IMR-90 (cell line): Measurements from ENCODE around the gene F2RL3. TPM values are rescaled to one million over a fixed set of nuclear protein-coding genes. Genes with fewer than 3 reads are reported as not detected.

Source experiments
- ATAC-seq: fragments of 200-7000 bp; cut with Tn5 transposase; 2 replicates; pipeline ENCODE4 v1.9.1; 2020; ENCODE audit warnings: low read depth, mild to moderate bottlenecking, moderate library complexity
- BruUV-seq: library from RNA; stranded (reverse); fragments of 400-500 nt; replicated peaks from 2 replicates; lab custom pipeline; 2021; lab: Mats Ljungman, UMichigan
- CTCF ChIA-PET: fragments of 300-600 bp; formaldehyde crosslinking; extraction: SDS; loops from one replicate; lab custom pipeline; 2021; ENCODE audit warnings: antibody characterized with exemption; lab: Yijun Ruan, JAX
- POLR2A ChIA-PET: fragments of 300-600 bp; sonication (Branson Sonifier 250); formaldehyde crosslinking; loops from one replicate; lab custom pipeline; 2022; ENCODE audit warnings: antibody characterized with exemption; ENCODE audit not compliant: unreplicated experiment; lab: Charles Lee
- DNase-seq: peaks from one replicate; pipeline ENCODE4 v3.0.0; 2013
- H2AFZ ChIP-seq: replicated peaks from 2 replicates; pipeline ENCODE3; 2013; ENCODE audit warnings: low read length, mild to moderate bottlenecking; ENCODE audit not compliant: poor library complexity
- H2AK5ac ChIP-seq: 2 replicates; pipeline ENCODE4 v1.6.1; 2013; ENCODE audit warnings: low read depth, low read length, inconsistent platforms
- H2AK9ac ChIP-seq: replicated peaks from 2 replicates; pipeline ENCODE3; 2013; ENCODE audit warnings: mild to moderate bottlenecking, low read depth, low read length, moderate library complexity; ENCODE audit not compliant: poor library complexity
- H2BK120ac ChIP-seq: 2 replicates; pipeline ENCODE4 v1.6.1; 2013; ENCODE audit warnings: low read depth, low read length, inconsistent platforms
- H2BK15ac ChIP-seq: 3 replicates; pipeline ENCODE4 v1.6.1; 2013; ENCODE audit warnings: low read depth, low read length, inconsistent platforms
- H2BK20ac ChIP-seq: 2 replicates; pipeline ENCODE4 v1.6.1; 2013; ENCODE audit warnings: low read depth, mild to moderate bottlenecking, inconsistent platforms, low read length, moderate library complexity
- H2BK5ac ChIP-seq: 2 replicates; pipeline ENCODE4 v1.6.1; 2013; ENCODE audit warnings: mild to moderate bottlenecking, low read depth, low read length, inconsistent platforms; ENCODE audit not compliant: poor library complexity, severe bottlenecking
- H3K14ac ChIP-seq: replicated peaks from 2 replicates; pipeline ENCODE4 v1.6.1; 2013; ENCODE audit warnings: low read depth, low read length, inconsistent platforms
- H3K18ac ChIP-seq: 2 replicates; pipeline ENCODE4 v1.6.1; 2013; ENCODE audit warnings: low read depth, low read length, control low read depth
- H3K23ac ChIP-seq: 2 replicates; pipeline ENCODE4 v1.6.1; 2013; ENCODE audit warnings: low read depth, low read length, inconsistent platforms
- H3K27ac ChIP-seq: 2 replicates; pipeline ENCODE4 v1.5.1; 2013; ENCODE audit warnings: mild to moderate bottlenecking, control low read depth, low read length; ENCODE audit not compliant: insufficient read depth
- H3K27me3 ChIP-seq: 2 replicates; pipeline ENCODE4 v1.6.1; 2013; ENCODE audit warnings: low read length; ENCODE audit not compliant: control insufficient read depth, insufficient read depth
- H3K36me3 ChIP-seq: 2 replicates; pipeline ENCODE4 v1.6.1; 2013; ENCODE audit warnings: low read length, mixed read lengths; ENCODE audit not compliant: control insufficient read depth, insufficient read depth
- H3K4ac ChIP-seq: 2 replicates; pipeline ENCODE4 v1.6.1; 2013; ENCODE audit warnings: low read depth, low read length, inconsistent platforms
- H3K4me1 ChIP-seq: 2 replicates; pipeline ENCODE4 v1.6.1; 2013; ENCODE audit warnings: low read length, mixed read lengths; ENCODE audit not compliant: control insufficient read depth, insufficient read depth
- H3K4me2 ChIP-seq: 2 replicates; pipeline ENCODE4 v1.6.1; 2013; ENCODE audit warnings: low read depth, mild to moderate bottlenecking, control low read depth, low read length, moderate library complexity
- H3K4me3 ChIP-seq: 2 replicates; pipeline ENCODE4 v1.5.1; 2013; ENCODE audit warnings: low read depth, mild to moderate bottlenecking, control low read depth, low read length, moderate library complexity; ENCODE audit not compliant: insufficient read depth
- H3K56ac ChIP-seq: 2 replicates; pipeline ENCODE4 v1.6.1; 2013; ENCODE audit warnings: low read length, inconsistent platforms; ENCODE audit not compliant: insufficient read depth; ENCODE audit errors: extremely low read depth
- H3K79me1 ChIP-seq, 2 experiments: 2 replicates each; pipeline ENCODE4 v1.6.1; 2013; ENCODE audit warnings: low read length in 2 of 2, inconsistent platforms in 1 of 2, low read depth in 1 of 2
- H3K9ac ChIP-seq: 2 replicates; pipeline ENCODE4 v1.6.1; 2013; ENCODE audit warnings: low read depth, low read length, control low read depth
- H3K9me1 ChIP-seq: 2 replicates; pipeline ENCODE4 v1.6.1; 2013; ENCODE audit warnings: low read length, inconsistent platforms; ENCODE audit not compliant: insufficient read depth
- H3K9me3 ChIP-seq: 2 replicates; pipeline ENCODE4 v1.6.1; 2013; ENCODE audit warnings: low read length; ENCODE audit not compliant: control insufficient read depth, insufficient read depth
- H4K20me1 ChIP-seq: 2 replicates; pipeline ENCODE4 v1.6.1; 2013; ENCODE audit warnings: low read length, inconsistent platforms; ENCODE audit not compliant: insufficient read depth
- H4K5ac ChIP-seq: 2 replicates; pipeline ENCODE4 v1.6.1; 2013; ENCODE audit warnings: mild to moderate bottlenecking, low read depth, low read length, control low read depth
- H4K8ac ChIP-seq, 2 experiments: 2 replicates each; pipeline ENCODE4 v1.6.1; 2013; ENCODE audit warnings: low read depth in 2 of 2, low read length in 2 of 2, control low read depth in 1 of 2, inconsistent platforms in 1 of 2
- H4K91ac ChIP-seq: 2 replicates; pipeline ENCODE4 v1.6.1; 2013; ENCODE audit warnings: low read depth, low read length, inconsistent platforms; ENCODE audit not compliant: insufficient read depth
- CEBPB ChIP-seq: IDR thresholded peaks from 2 replicates; pipeline ENCODE4 v1.6.1; 2012; ENCODE audit warnings: low read depth, low read length, improper control_type of control experiment
- MAFK ChIP-seq: IDR thresholded peaks from 2 replicates; pipeline ENCODE4 v1.6.1; 2012; ENCODE audit warnings: low read depth, low read length, improper control_type of control experiment
- NFE2L2 ChIP-seq: fragments of 150-350 bp; IDR thresholded peaks from 2 replicates; pipeline ENCODE4 v1.6.1; 2016; ENCODE audit warnings: low read depth, mild to moderate bottlenecking, low read length
- POLR2A ChIP-seq: IDR thresholded peaks from 2 replicates; pipeline ENCODE4 v1.6.1; 2012; ENCODE audit warnings: mild to moderate bottlenecking, low read depth, low read length
- RAD21 ChIP-seq: IDR thresholded peaks from 2 replicates; pipeline ENCODE4 v1.6.1; 2012; ENCODE audit warnings: low read length, improper control_type of control experiment
- RCOR1 ChIP-seq: IDR thresholded peaks from 2 replicates; pipeline ENCODE4 v1.6.1; 2012; ENCODE audit warnings: mild to moderate bottlenecking, low read length, improper control_type of control experiment; ENCODE audit not compliant: insufficient replicate concordance
- WGBS, 2 experiments: methylation state at CpG; one replicate each; pipeline versions ENCODE4 v1.1.5 to v1.1.7; 2013; ENCODE audit warnings: missing lambda C conversion rate in 2 of 2; ENCODE audit not compliant: insufficient read length in 1 of 2; ENCODE audit errors: extremely low coverage in 2 of 2; 5-methylcytosine and 5-hydroxymethylcytosine counted together
- dilution Hi-C: fragments of 300-500 bp; cut with HindIII; formaldehyde crosslinking; loops from one replicate; pipeline ENCODE4 v1.14.3; 2018; ENCODE audit warnings: low sequenced_read_pairs; ENCODE audit not compliant: unreplicated experiment
- in situ Hi-C: fragments of 300-500 bp; cut with MboI; formaldehyde crosslinking; loops from 3 replicates; pipeline ENCODE4 v1.14.3; 2019; ENCODE audit warnings: low sequenced_read_pairs, inconsistent platforms, mixed read lengths
- intact Hi-C: fragments of 100-400 bp; cut with micrococcal nuclease; formaldehyde crosslinking; loops from 2 replicates; pipeline ENCODE4 v1.10.0; 2022
- polyA plus RNA-seq, 3 experiments: library from polyadenylated mRNA; depleted of rRNA; stranded (reverse); fragments of >200 nt; gene quantifications; 2 replicates each; pipeline ENCODE4 v1.2.3, GENCODE V29; 2012; ENCODE audit warnings: low replicate concordance in 1 of 3
- total RNA-seq: library from RNA; depleted of rRNA; stranded (reverse); fragments of >200 nt; gene quantifications from 2 replicates; pipeline ENCODE4 v1.2.3, GENCODE V29; 2012

F2RL3 gene
- total and polyA plus RNA-seq, 2 of the 4 experiments (the other 2 are of a cell fraction), result 0.03 TPM; not detected in 1

GRCh38 chr19:16868423-16869130, 20.2 kb upstream of the F2RL3 start:
- no peak overlapping the region for H3K18ac ChIP-seq
- WGBS, 2 experiments, result 95% methylated on average over 7 of the region's 20 CpGs; no CpG with 5 or more reads in 1 of the 2 experiments
- in situ Hi-C loops, result no loop called here
- H2BK120ac ChIP-seq, result no peak overlapping the region
- no peak overlapping the region for H2AFZ ChIP-seq
- no peak overlapping the region for H3K14ac ChIP-seq
- DNase-seq, result no peak
- H3K9me3 ChIP-seq, result no peaks in the 10 kb centered on the region
- H3K36me3 ChIP-seq, result peaks cover 84% of the 10 kb centered on the region
- H4K20me1 ChIP-seq, result peaks cover 5% of the 10 kb centered on the region
- no peak overlapping the region for H2AK5ac ChIP-seq
- H2BK20ac ChIP-seq, result no peak overlapping the region
- H4K91ac ChIP-seq, result no peak overlapping the region
- no peak overlapping the region for H2BK15ac ChIP-seq
- H3K4me1 ChIP-seq, result no peaks in the 10 kb centered on the region
- no peak for ATAC-seq
- H3K9me1 ChIP-seq, result no peaks in the 10 kb centered on the region; the same call in 1 of the 2 replicates
- H3K56ac ChIP-seq, result no peak overlapping the region
- H3K27me3 ChIP-seq, result no peaks in the 10 kb centered on the region
- POLR2A ChIA-PET, result no interaction called here
- no peak overlapping the region for H3K4me3 ChIP-seq
- dilution Hi-C loops, result no loop called here
- no peak overlapping the region for H3K4me2 ChIP-seq
- H4K5ac ChIP-seq, result no peak overlapping the region
- H2BK5ac ChIP-seq, result no peak overlapping the region
- H2AK9ac ChIP-seq, result no peak overlapping the region
- no peak overlapping the region for H3K4ac ChIP-seq
- TF ChIP-seq POLR2A (no peak), RAD21 (no peak), RCOR1 (no peak), NFE2L2 (no peak), MAFK (no peak), CEBPB (no peak)
- no TSS peak for BruUV-seq
- no peak overlapping the region for H3K9ac ChIP-seq
- no peak overlapping the region for H3K23ac ChIP-seq
- intact Hi-C loops, result no loop called here
- no peak overlapping the region for H3K27ac ChIP-seq
- CTCF ChIA-PET, result no interaction called here
- no peak overlapping the region for H4K8ac ChIP-seq
- peaks cover 9 to 23% of the 10 kb centered on the region in 2 experiments; a peak in 2 of 4 replicates for H3K79me1 ChIP-seq
